PC-9 (cell line): ENCODE measurements around the gene ZNF738. TPM values are rescaled to one million over a fixed set of nuclear protein-coding genes. Genes with fewer than 3 reads are reported as not detected.

Source experiments
- BruUV-seq: library from RNA; stranded (reverse); fragments of 400-500 nt; replicated peaks from 2 replicates; lab custom pipeline; 2021; lab: Mats Ljungman, UMichigan
- CTCF ChIA-PET: fragments of 300-600 bp; sonication (Branson Sonifier 250); formaldehyde crosslinking; loops from one replicate; lab custom pipeline; 2022; ENCODE audit warnings: antibody characterized with exemption; lab: Charles Lee
- POLR2A ChIA-PET: fragments of 300-600 bp; sonication (Branson Sonifier 250); formaldehyde crosslinking; loops from one replicate; lab custom pipeline; 2022; ENCODE audit warnings: antibody characterized with exemption; ENCODE audit not compliant: unreplicated experiment; lab: Charles Lee
- DNase-seq, 2 experiments: peaks; one replicate each; pipeline versions ENCODE4 v3.0.0 to v3.0.0-alpha.2; 2015 to 2022; ENCODE audit warnings: mixed read lengths in 1 of 2
- H2AFZ ChIP-seq: fragments of 200-600 bp; sonication (generic); 2 replicates; pipeline ENCODE4 v1.8.1; 2017; ENCODE audit warnings: antibody characterized with exemption
- H3F3A ChIP-seq: fragments of 200-600 bp; sonication (generic); 2 replicates; pipeline ENCODE4 v1.8.1; 2017; ENCODE audit warnings: antibody characterized with exemption, mild to moderate bottlenecking, low read depth; ENCODE audit not compliant: insufficient read depth
- H3K27ac ChIP-seq: fragments of 200-600 bp; sonication (generic); 2 replicates; pipeline ENCODE4 v1.6.1; 2016; ENCODE audit warnings: mixed run types
- H3K27me3 ChIP-seq: fragments of 200-600 bp; sonication (generic); 2 replicates; pipeline ENCODE4 v1.6.1; 2016; ENCODE audit warnings: low read depth, mixed run types; ENCODE audit not compliant: insufficient read depth
- H3K36me3 ChIP-seq: fragments of 200-600 bp; sonication (generic); 2 replicates; pipeline ENCODE4 v1.6.1; 2016; ENCODE audit warnings: low read depth, mixed run types
- H3K4me1 ChIP-seq: fragments of 200-600 bp; sonication (generic); replicated peaks from 2 replicates; pipeline ENCODE4 v1.6.1; 2016; ENCODE audit warnings: mixed run types; ENCODE audit not compliant: insufficient read depth
- H3K4me2 ChIP-seq: fragments of 200-600 bp; sonication (generic); 2 replicates; pipeline ENCODE4 v1.6.1; 2017; ENCODE audit warnings: mixed run types
- H3K4me3 ChIP-seq: fragments of 200-600 bp; sonication (generic); 2 replicates; pipeline ENCODE4 v1.6.1; 2016; ENCODE audit warnings: mixed run types
- H3K79me2 ChIP-seq: fragments of 200-600 bp; sonication (generic); 2 replicates; pipeline ENCODE4 v1.6.1; 2017; ENCODE audit warnings: low read depth, mixed run types
- H3K9me2 ChIP-seq: fragments of 200-600 bp; sonication (generic); 2 replicates; pipeline ENCODE4 v1.8.1; 2017; ENCODE audit warnings: mild to moderate bottlenecking; ENCODE audit not compliant: insufficient read depth
- H3K9me3 ChIP-seq: fragments of 200-600 bp; sonication (generic); 2 replicates; pipeline ENCODE4 v1.8.1; 2016; ENCODE audit warnings: low read depth; ENCODE audit not compliant: insufficient read depth
- H4K20me1 ChIP-seq: fragments of 200-600 bp; sonication (generic); 2 replicates; pipeline ENCODE4 v1.8.1; 2017; ENCODE audit not compliant: insufficient read depth
- CTCF ChIP-seq: fragments of 200-600 bp; sonication (generic); conservative IDR thresholded peaks from 2 replicates; pipeline ENCODE4 v1.6.1; 2017; ENCODE audit warnings: mixed run types, antibody characterized with exemption, mild to moderate bottlenecking, moderate library complexity
- EZH2 ChIP-seq: fragments of 200-600 bp; sonication (generic); IDR thresholded peaks from 2 replicates; pipeline ENCODE4 v1.8.0; 2017; ENCODE audit warnings: antibody characterized with exemption, low read depth
- intact Hi-C: fragments of 100-400 bp; cut with micrococcal nuclease; formaldehyde crosslinking; loops from one replicate; pipeline ENCODE4 v1.10.0; 2022; ENCODE audit not compliant: unreplicated experiment
- total RNA-seq: library from RNA; stranded (reverse); gene quantifications from 2 replicates; pipeline ENCODE4 v1.2.3, GENCODE V29; 2021

Gene ZNF738
- total RNA-seq, 1 experiment from 2014 or later, result 11.9 TPM

GRCh38 chr19:21423057-21424041 lies 64.5 kb downstream of the ZNF738 start:
- Histone ChIP-seq H3K9me3 (peaks cover 75% of the 10 kb centered on the region), H3K4me1 (no peaks in the 10 kb centered on the region), H4K20me1 (no peaks in the 10 kb centered on the region), H3K9me2 (no peaks in the 10 kb centered on the region), H3K27ac (no peak overlapping the region), H3K4me2 (no peak overlapping the region), H3K27me3 (no peaks in the 10 kb centered on the region), H3K36me3 (no peaks in the 10 kb centered on the region), H2AFZ (no peak overlapping the region), H3F3A (no peaks in the 10 kb centered on the region), H3K79me2 (no peaks in the 10 kb centered on the region), H3K4me3 (no peak overlapping the region)
- BruUV-seq, result no TSS peak
- intact Hi-C loops, result no loop called here
- ChIA-PET CTCF (no interaction called here), POLR2A (no interaction called here)
- DNase-seq, result no peak
- TF ChIP-seq CTCF (no peak), EZH2 (no peak)

Other genes with a start within 250 kb of the ZNF738 start
- gene ZNF431, start 217.0 kb upstream of the ZNF738 start, total RNA-seq, result 19.0 and 27.2 TPM in 2 replicates
- 2.5 and 4.2 TPM in 2 replicates for gene ZNF708, start 29.6 kb upstream of the ZNF738 start, total RNA-seq
- gene ZNF493, start 38.1 kb downstream of the ZNF738 start, total RNA-seq, result 14.5 and 16.6 TPM in 2 replicates
- gene ZNF429, start 146.6 kb downstream of the ZNF738 start, total RNA-seq, result 8.5 and 10.0 TPM in 2 replicates